ENCODE results near the gene RPL19.

GRCh38 chr17:39200070-39200879 lies at the start of gene RPL19:
- TF ChIP-seq, protein P1, sequence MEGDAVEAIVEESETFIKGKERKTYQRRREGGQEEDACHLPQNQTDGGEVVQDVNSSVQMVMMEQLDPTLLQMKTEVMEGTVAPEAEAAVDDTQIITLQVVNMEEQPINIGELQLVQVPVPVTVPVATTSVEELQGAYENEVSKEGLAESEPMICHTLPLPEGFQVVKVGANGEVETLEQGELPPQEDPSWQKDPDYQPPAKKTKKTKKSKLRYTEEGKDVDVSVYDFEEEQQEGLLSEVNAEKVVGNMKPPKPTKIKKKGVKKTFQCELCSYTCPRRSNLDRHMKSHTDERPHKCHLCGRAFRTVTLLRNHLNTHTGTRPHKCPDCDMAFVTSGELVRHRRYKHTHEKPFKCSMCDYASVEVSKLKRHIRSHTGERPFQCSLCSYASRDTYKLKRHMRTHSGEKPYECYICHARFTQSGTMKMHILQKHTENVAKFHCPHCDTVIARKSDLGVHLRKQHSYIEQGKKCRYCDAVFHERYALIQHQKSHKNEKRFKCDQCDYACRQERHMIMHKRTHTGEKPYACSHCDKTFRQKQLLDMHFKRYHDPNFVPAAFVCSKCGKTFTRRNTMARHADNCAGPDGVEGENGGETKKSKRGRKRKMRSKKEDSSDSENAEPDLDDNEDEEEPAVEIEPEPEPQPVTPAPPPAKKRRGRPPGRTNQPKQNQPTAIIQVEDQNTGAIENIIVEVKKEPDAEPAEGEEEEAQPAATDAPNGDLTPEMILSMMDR (IDR thresholded peaks at IDR 0.05), result no peak
- TF ChIP-seq POLR2AphosphoS5 (IDR thresholded peaks at IDR 0.05), result peak in 1 of 2 donors; percentile 89
- peak; percentile 68 for TF ChIP-seq POLR2A (IDR thresholded peaks at IDR 0.05; ENCODE audit: low read depth)
- TF ChIP-seq EP300 (IDR thresholded peaks at IDR 0.05), result no peak
